K562 (cell line): Measurements from ENCODE around the gene GMNN. TPM values are rescaled to one million over a fixed set of nuclear protein-coding genes. Genes with fewer than 3 reads are reported as not detected.

Experiments
- ATAC-seq: fragments of 200-7000 bp; cut with Tn5 transposase; 3 replicates; pipeline ENCODE4 v1.9.1; 2020; ENCODE audit warnings: moderate library complexity
- BruUV-seq: library from RNA; stranded (reverse); fragments of 400-500 nt; replicated peaks from 2 replicates; lab custom pipeline; 2021; lab: Mats Ljungman, UMichigan
- CTCF ChIA-PET: fragments of 300-600 bp; formaldehyde crosslinking; extraction: SDS; loops from one replicate; lab custom pipeline; 2021; ENCODE audit warnings: low intra/inter-chr PET ratio; lab: Yijun Ruan, JAX
- POLR2A ChIA-PET: fragments of 300-600, 350-650 bp; sonication (Branson Sonifier 250); formaldehyde crosslinking; extraction: SDS; loops from one replicate; lab custom pipeline; 2021; ENCODE audit warnings: antibody characterized with exemption, inconsistent platforms; lab: Yijun Ruan, JAX
- DNase-seq, 4 experiments: peaks; one replicate each; pipeline versions ENCODE4 v3.0.0 to v3.0.0-alpha.2; 2011 to 2018; ENCODE audit warnings: low spot score in 3 of 4, mixed read lengths in 3 of 4; ENCODE audit errors: extremely low read depth in 1 of 4
- FAIRE-seq: peaks from 2 replicates; lab custom pipeline; 2011; peaks lifted over from hg19 to GRCh38; lab: Jason Lieb, UNC
- H2AFZ ChIP-seq: 2 replicates; pipeline ENCODE4 v1.6.0; 2011; ENCODE audit warnings: low read depth, low read length, control low read depth, inconsistent platforms
- H3K27ac ChIP-seq: fragments of 200-600 bp; 3 replicates; pipeline ENCODE4 v1.8.0; 2011; ENCODE audit warnings: low read depth, mild to moderate bottlenecking, control low read depth, inconsistent platforms, low read length, moderate library complexity, mixed read lengths; ENCODE audit errors: extremely low read depth
- H3K27me3 ChIP-seq, 2 experiments: fragments of 300-600 bp in 1 of 2; 2 replicates in 1 of 2; 3 replicates in 1 of 2; pipeline versions ENCODE4 v1.6.0 to v1.8.0; 2011; ENCODE audit warnings: inconsistent platforms in 2 of 2, low read length in 2 of 2, mild to moderate bottlenecking in 1 of 2, mixed read lengths in 1 of 2, moderate library complexity in 1 of 2; ENCODE audit not compliant: control insufficient read depth in 2 of 2, insufficient read depth in 2 of 2
- H3K36me3 ChIP-seq: fragments of 300-600 bp; 3 replicates; pipeline ENCODE4 v1.8.0; 2011; ENCODE audit warnings: mild to moderate bottlenecking, low read length, inconsistent platforms; ENCODE audit not compliant: control insufficient read depth, insufficient read depth
- H3K4me1 ChIP-seq, 2 experiments: fragments of 200-600 bp in 1 of 2; replicated peaks in 1 of 2; 2 replicates in 1 of 2; 3 replicates in 1 of 2; pipeline versions ENCODE4 v1.5.1 to v1.8.0; 2011; ENCODE audit warnings: inconsistent platforms in 2 of 2, low read length in 2 of 2, mild to moderate bottlenecking in 1 of 2, mixed read lengths in 1 of 2, moderate library complexity in 1 of 2; ENCODE audit not compliant: control insufficient read depth in 2 of 2, insufficient read depth in 2 of 2
- H3K4me2 ChIP-seq: 2 replicates; pipeline ENCODE4 v1.6.1; 2011; ENCODE audit warnings: low read length, control low read depth, inconsistent platforms, mixed read lengths; ENCODE audit not compliant: insufficient read depth
- H3K4me3 ChIP-seq: fragments of 200-600 bp; sonication (generic), shearing (Covaris generic); 2 replicates; pipeline ENCODE4 v1.5.1; 2016; ENCODE audit warnings: control low read depth, inconsistent platforms
- H3K79me2 ChIP-seq: fragments of 200-600 bp; 3 replicates; pipeline ENCODE4 v1.8.0; 2011; ENCODE audit warnings: low read length, inconsistent platforms; ENCODE audit not compliant: control insufficient read depth, insufficient read depth
- H3K9ac ChIP-seq, 2 experiments: 2 replicates each; pipeline versions ENCODE4 v1.6.0 to v1.6.1; 2011; ENCODE audit warnings: low read depth in 2 of 2, low read length in 2 of 2, control low read depth in 1 of 2, inconsistent platforms in 1 of 2, mild to moderate bottlenecking in 1 of 2, mixed read lengths in 1 of 2; ENCODE audit not compliant: insufficient read depth in 1 of 2
- H3K9me1 ChIP-seq: one replicate; pipeline ENCODE4 v1.6.0; 2011; ENCODE audit warnings: inconsistent platforms, mild to moderate bottlenecking, low read length, moderate library complexity; ENCODE audit not compliant: control insufficient read depth, insufficient read depth
- H3K9me3 ChIP-seq: replicated peaks from 2 replicates; pipeline ENCODE4 v1.5.1; 2011; ENCODE audit warnings: low read depth, low read length, inconsistent platforms; ENCODE audit not compliant: control insufficient read depth, insufficient read depth
- H4K20me1 ChIP-seq: replicated peaks from 2 replicates; pipeline ENCODE4 v1.6.1; 2011; ENCODE audit warnings: low read length, inconsistent platforms, mixed read lengths; ENCODE audit not compliant: control insufficient read depth, insufficient read depth
- CREB1 ChIP-seq, 2 experiments: sonication (generic) in 1 of 2; formaldehyde crosslinking in 1 of 2; IDR thresholded peaks; 2 replicates each; pipeline versions ENCODE4 v1.6.1 to v1.8.0; 2012 to 2022; ENCODE audit warnings: inconsistent platforms in 1 of 2, mild to moderate bottlenecking in 1 of 2, missing genetic modification reagents in 1 of 2, moderate library complexity in 1 of 2
- DDX20 ChIP-seq: fragments of 450-650 bp; IDR thresholded peaks from 2 replicates; pipeline ENCODE4 v1.6.1; 2016; ENCODE audit warnings: missing genetic modification characterization, low read depth, mild to moderate bottlenecking, missing compliant biosample characterization, moderate library complexity
- DMBX1 ChIP-seq: fragments of 250-450 bp; sonication (Bioruptor Pico); IDR thresholded peaks from 2 replicates; pipeline ENCODE4 v1.8.0; 2022; ENCODE audit warnings: inconsistent platforms, mild to moderate bottlenecking, moderate library complexity, borderline replicate concordance
- E2F3 ChIP-seq: fragments of 250-450 bp; sonication (Bioruptor Pico); IDR thresholded peaks from 2 replicates; pipeline ENCODE4 v1.4.0; 2020; ENCODE audit warnings: mild to moderate bottlenecking
- FOXO4 ChIP-seq: fragments of 450-650 bp; formaldehyde crosslinking; IDR thresholded peaks from 2 replicates; pipeline ENCODE4 v1.4.0; 2020; ENCODE audit warnings: mild to moderate bottlenecking, moderate library complexity
- GATAD2A ChIP-seq: fragments of 450-650 bp; IDR thresholded peaks from 2 replicates; pipeline ENCODE4 v1.6.1; 2017
- GTF2E2 ChIP-seq: fragments of 200-800 bp; sonication (Bioruptor generic); IDR thresholded peaks from 2 replicates; pipeline ENCODE4 v1.6.1; 2016; ENCODE audit warnings: missing genetic modification characterization, missing compliant biosample characterization
- HDAC3 ChIP-seq: fragments of 450-650 bp; IDR thresholded peaks from 2 replicates; pipeline ENCODE4 v1.6.1; 2018; ENCODE audit warnings: borderline replicate concordance, mild to moderate bottlenecking, moderate library complexity; ENCODE audit not compliant: partially characterized antibody
- KLF1 ChIP-seq: fragments of 450-650 bp; IDR thresholded peaks from 2 replicates; pipeline ENCODE4 v1.6.1; 2016; ENCODE audit warnings: missing genetic modification characterization, missing compliant biosample characterization
- LCOR ChIP-seq: sonication (generic); formaldehyde crosslinking; IDR thresholded peaks from 2 replicates; pipeline ENCODE4 v1.8.0; 2022; ENCODE audit warnings: mild to moderate bottlenecking, missing genetic modification reagents
- PHB ChIP-seq: fragments of 250-450 bp; sonication (Bioruptor Pico); IDR thresholded peaks from 2 replicates; pipeline ENCODE4 v1.5.0; 2021
- ZFX ChIP-seq: sonication (generic); formaldehyde crosslinking; IDR thresholded peaks from 2 replicates; pipeline ENCODE4 v1.8.0; 2022; ENCODE audit warnings: mild to moderate bottlenecking, missing genetic modification reagents, moderate library complexity
- ZNF384 ChIP-seq: IDR thresholded peaks from 2 replicates; pipeline ENCODE4 v1.6.1; 2012; ENCODE audit warnings: low read depth, low read length, improper control_type of control experiment
- ZNF589 ChIP-seq: fragments of 200-800 bp; sonication (Bioruptor generic); IDR thresholded peaks from 2 replicates; pipeline ENCODE4 v1.6.1; 2016; ENCODE audit warnings: low read depth, missing genetic modification characterization, missing compliant biosample characterization
- WGBS: fragments of 100-300 bp; shearing (Covaris generic); methylation state at CpG from one replicate; pipeline ENCODE4 v1.1.6; 2016; ENCODE audit warnings: low coverage, mixed read lengths; ENCODE audit not compliant: insufficient coverage; ENCODE audit errors: missing lambda C conversion rate; 5-methylcytosine and 5-hydroxymethylcytosine counted together
- in situ Hi-C: fragments of 300-500 bp; cut with MboI; formaldehyde crosslinking; loops from 4 replicates; pipeline ENCODE4 v1.15.0; 2018; ENCODE audit warnings: inconsistent platforms, mixed read lengths
- intact Hi-C: fragments of 100-400 bp; cut with micrococcal nuclease; formaldehyde crosslinking; loops from 2 replicates; pipeline ENCODE4 v1.14.2; 2022
- polyA plus RNA-seq, 8 experiments: library from polyadenylated mRNA; depleted of rRNA in 4 of 8; stranded (reverse) in 5 of 8; unstranded in 3 of 8; fragments of >200 nt; fragmentation: Nextera tagmentation in 2 of 8; fragmentation: Illumina TruSeq in 1 of 8; extraction: Ambion mirVana in 2 of 8; extraction: Trizol in 1 of 8; gene quantifications; 2 replicates each; pipeline versions ENCODE4 v1.2.1 to v1.2.3, GENCODE V29; 2011 to 2014; ENCODE audit warnings: inconsistent platforms in 1 of 8, missing spikeins in 1 of 8
- total RNA-seq, 7 experiments: library from RNA; depleted of rRNA in 6 of 7; stranded (reverse); fragments of >200 nt in 6 of 7; fragmentation: Illumina TruSeq in 2 of 7; extraction: Trizol in 2 of 7; gene quantifications; 2 replicates each; pipeline versions ENCODE4 v1.2.1 to v1.2.3, GENCODE V29; 2011 to 2021; ENCODE audit warnings: low replicate concordance in 1 of 7
- TF ChIP-seq, protein P1 (sequence below), 2 experiments: fragments of 250-450 bp in 1 of 2; fragments of 450-650 bp in 1 of 2; sonication (Bioruptor Pico) in 1 of 2; IDR thresholded peaks; 2 replicates each; pipeline versions ENCODE4 v1.6.1 to v1.8.0; 2016 to 2021; ENCODE audit warnings: mild to moderate bottlenecking in 2 of 2, moderate library complexity in 2 of 2, missing compliant biosample characterization in 1 of 2, missing genetic modification characterization in 1 of 2

Gene GMNN
- total and polyA plus RNA-seq, 9 of the 15 experiments (the other 6 are each of a cell fraction or from before 2014, with no cell fraction given), result 144 to 370 (median 210) TPM

DNA sequence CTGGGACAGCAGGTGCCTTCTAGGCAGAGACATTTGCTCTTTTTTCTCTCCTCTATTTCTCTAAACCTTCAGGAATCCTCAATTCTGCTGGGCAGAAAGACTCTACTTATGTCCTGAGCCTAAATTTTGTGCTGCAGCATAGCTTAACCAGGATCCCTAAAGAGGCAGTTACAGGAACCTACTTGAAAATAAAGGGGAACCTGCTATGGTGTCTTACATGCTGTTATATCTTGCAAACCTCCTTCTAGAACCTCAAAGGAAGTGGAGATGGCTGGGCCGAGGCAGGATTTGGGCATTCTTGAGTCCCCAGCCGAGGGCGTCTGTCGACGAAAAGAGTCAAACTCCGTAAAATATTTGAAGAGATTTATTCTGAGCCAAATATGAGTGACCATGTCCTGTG is 17.1 kb upstream of the GMNN start:
- no peak for DNase-seq
- Histone ChIP-seq H3K4me2 (no peak overlapping the region), H3K4me3 (no peak overlapping the region), H3K9me3 (no peaks in the 10 kb centered on the region; the same call in 1 of the 2 replicates), H3K9ac (no peak overlapping the region), H3K36me3 (no peaks in the 10 kb centered on the region), H3K4me1 (peaks cover 10 to 17% of the 10 kb centered on the region in 2 experiments), H4K20me1 (no peaks in the 10 kb centered on the region), H3K27ac (no peak overlapping the region), H3K27me3 (no peaks in the 10 kb centered on the region), H2AFZ (peak overlapping the region; percentile 34), H3K79me2 (no peaks in the 10 kb centered on the region), H3K9me1 (no peaks in the 10 kb centered on the region)
- ChIA-PET CTCF (no interaction called here), POLR2A (interaction anchor here (1.1 kb wide), 1 partner anchor 36 kb away, joined by 4 read pairs; no protein-coding TSS in a partner anchor)
- intact Hi-C loops (no loop called here), in situ Hi-C loops (no loop called here)
- FAIRE-seq, result no peak
- 87% methylated on average over 6 of the region's 6 CpGs for WGBS
- ATAC-seq, result no peak
- TF ChIP-seq PHB (CRISPR knock-in tag) (no peak), HDAC3 (no peak), LCOR (CRISPR knock-in tag) (no peak), ZNF589 (no peak)
- BruUV-seq, result no TSS peak

- H3K9ac ChIP-seq, result no peak overlapping the region
- H3K9me1 ChIP-seq, result no peaks in the 10 kb centered on the region
- no peaks in the 10 kb centered on the region for H3K36me3 ChIP-seq
- H3K4me1 ChIP-seq, result peaks cover 10 to 17% of the 10 kb centered on the region in 2 experiments
- no peaks in the 10 kb centered on the region for H3K27me3 ChIP-seq
- no peak for DNase-seq
- no peak overlapping the region for H3K4me2 ChIP-seq
- no peak overlapping the region for H3K27ac ChIP-seq
- BruUV-seq, result no TSS peak
- no peaks in the 10 kb centered on the region for H3K79me2 ChIP-seq
- H4K20me1 ChIP-seq, result no peaks in the 10 kb centered on the region
- POLR2A ChIA-PET, result interaction anchor here (0.8 to 2.4 kb wide), 3 partner anchors 12 to 38 kb away, joined by 3 to 7 read pairs (median 3); no protein-coding TSS in a partner anchor
- intact Hi-C loops (loop anchor here (2.0 kb wide), 1 partner anchor 39 kb away; no protein-coding TSS in a partner anchor), in situ Hi-C loops (loop anchor here (10.0 kb wide), 1 partner anchor 185 kb away; no protein-coding TSS in a partner anchor)
- 70% methylated on average over 3 of the region's 3 CpGs for WGBS
- no peak overlapping the region for H2AFZ ChIP-seq
- ATAC-seq, result no peak
- FAIRE-seq, result no peak
- CTCF ChIA-PET, result no interaction called here
- no peak overlapping the region for H3K4me3 ChIP-seq
- no peaks in the 10 kb centered on the region for H3K9me3 ChIP-seq
- TF ChIP-seq ZFX (CRISPR knock-in tag) (no peak), KLF1 (tag) (no peak), ZNF384 (no peak), E2F3 (CRISPR knock-in tag) (0 out of 2 replicates have a peak, but pooled peaks have one; percentile 58), GATAD2A (no peak), FOXO4 (CRISPR knock-in tag) (no peak), GTF2E2 (tag) (no peak), DMBX1 (CRISPR knock-in tag) (peak; percentile 78; the same call in 1 of the 2 replicates), CREB1 (IDR thresholded peaks at IDR 0.05) (no peak), CREB1 (CRISPR knock-in tag; IDR thresholded peaks at IDR 0.05) (no peak), DDX20 (tag) (peak; percentile 82; the same call in 1 of the 2 replicates)
- TF ChIP-seq, protein P1, sequence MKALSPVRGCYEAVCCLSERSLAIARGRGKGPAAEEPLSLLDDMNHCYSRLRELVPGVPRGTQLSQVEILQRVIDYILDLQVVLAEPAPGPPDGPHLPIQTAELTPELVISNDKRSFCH (CRISPR knock-in tag; IDR thresholded peaks at IDR 0.05), result peak; percentile 24; the same call in 1 of the 2 replicates
- TF ChIP-seq, protein P1 (tag; IDR thresholded peaks at IDR 0.05), result 0 out of 2 replicates have a peak, but pooled peaks have one; percentile 46
Measured at GRCh38 chr6:24759718-24760117, 15.0 kb upstream of the GMNN start.
